ENCODE measurements around the gene DNALI1.
"Not testable (repeated sequence)": the region's sequence is repeated elsewhere in the genome, so short reads cannot be mapped to it uniquely, and the experiment has no call there.

DNALI1 gene
- total RNA-seq, result 0 to 0.59 (median 0.13) reads per million in 18 experiments

DNA sequence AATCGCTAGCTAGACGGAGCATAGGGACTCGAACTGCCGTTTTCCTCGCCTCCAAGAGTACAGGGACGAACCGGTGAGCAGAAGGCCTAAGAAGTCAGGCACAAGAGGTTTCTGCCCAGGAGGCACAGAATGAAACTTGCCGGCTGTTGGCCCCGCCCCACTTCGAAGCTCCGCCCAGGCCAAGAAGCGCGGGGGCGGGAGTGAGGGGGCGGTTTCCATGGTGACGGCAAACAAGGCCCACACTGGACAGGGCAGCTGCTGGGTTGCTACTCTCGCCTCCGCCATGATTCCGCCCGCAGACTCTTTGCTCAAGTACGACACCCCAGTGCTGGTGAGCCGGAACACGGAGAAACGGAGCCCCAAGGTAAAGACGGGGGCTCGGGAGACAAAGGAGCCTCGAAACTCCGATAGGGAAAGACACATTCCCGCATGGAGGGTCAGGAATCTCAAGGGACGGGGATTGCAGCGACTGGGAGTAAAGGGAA, at the start of gene DNALI1:
Gene DNALI1, plus strand, starts transcription at position 229 of the 485 bp plus-strand sequence. Its CDS starts 55 bp downstream, at position 284.
- peak; percentile 52 to 70 for DNase-seq

- no peak for DNase-seq
These were observed 47.6 kb upstream of the DNALI1 start for GRCh38 chr1:37509181-37509580.

GRCh38 chr1:37513795-37514349, 42.9 kb upstream of the DNALI1 start:
- DNase-seq, result no peak

DNA sequence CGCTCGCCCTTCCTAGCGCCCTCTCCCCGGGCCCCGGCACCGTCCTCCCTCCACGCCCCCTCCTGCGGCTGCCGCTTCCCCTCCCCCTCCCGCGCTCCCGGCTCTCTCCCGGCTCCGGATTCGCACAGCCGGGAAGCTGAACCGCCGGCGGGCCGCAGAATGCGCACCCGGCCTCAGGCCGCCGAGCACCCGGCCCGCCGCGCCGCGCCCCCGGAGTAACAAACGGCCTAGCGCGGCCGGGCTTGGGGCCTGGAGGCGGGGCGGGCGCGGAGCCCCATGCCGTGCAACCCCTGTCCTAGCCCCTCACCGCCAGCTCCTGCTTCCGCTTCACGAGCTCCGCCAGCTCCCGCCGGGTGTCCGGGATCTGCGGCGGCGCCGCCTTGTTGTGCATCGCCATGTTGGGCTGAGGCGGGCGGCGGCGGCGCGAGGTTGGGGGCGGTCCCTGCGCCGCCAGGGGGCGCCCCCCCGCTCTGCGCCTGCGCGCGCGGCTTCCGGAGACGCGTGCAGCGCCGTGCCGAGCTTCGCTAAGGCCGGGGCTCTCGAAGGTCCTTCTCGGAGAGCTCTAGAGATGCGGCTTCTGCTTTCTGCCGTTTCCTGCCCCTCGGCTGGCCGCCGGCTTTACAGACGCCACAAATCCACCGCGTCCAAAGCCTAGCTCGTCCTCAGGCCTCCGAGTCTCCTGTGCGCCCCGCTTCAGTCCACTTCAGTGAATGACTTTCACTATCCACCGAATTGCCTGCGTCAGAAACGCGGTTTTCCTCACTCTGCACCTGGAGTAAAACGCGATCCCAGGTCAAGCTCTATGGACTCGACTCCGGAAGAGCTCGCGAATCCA, 42.2 kb upstream of the DNALI1 start, which contains the start of gene MEAF6:
Gene MEAF6, minus strand, starts transcription at position 417 of the 835 bp plus-strand sequence. Its CDS starts 20 bp downstream, at position 397.
- DNase-seq, result peak; percentile 86 to 92

GRCh38 chr1:37515185-37516034, 41.3 kb upstream of the DNALI1 start:
- no peak for DNase-seq

DNA sequence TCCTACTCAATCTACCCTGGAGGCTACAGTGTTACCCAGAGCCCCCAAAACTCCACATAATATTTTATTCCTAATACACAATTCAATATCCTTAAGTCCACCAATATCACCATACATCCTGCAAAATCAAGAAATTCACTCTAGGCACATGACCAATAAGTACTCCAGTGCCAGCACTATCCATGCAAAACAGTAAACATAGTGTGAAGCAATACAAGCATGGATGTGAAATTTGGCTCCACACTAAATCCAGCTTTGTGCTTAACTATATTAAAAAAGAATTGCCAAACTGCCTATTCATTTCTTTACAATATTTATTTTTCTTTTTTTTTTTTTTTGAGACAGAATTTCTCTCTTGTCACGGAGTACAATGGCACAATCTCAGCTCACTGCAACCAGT, 39.2 kb upstream of the DNALI1 start:
- no peak for DNase-seq

- DNase-seq, result not testable (repeated sequence)
These were observed 38.5 kb upstream of the DNALI1 start for GRCh38 chr1:37518241-37518640.

DNA sequence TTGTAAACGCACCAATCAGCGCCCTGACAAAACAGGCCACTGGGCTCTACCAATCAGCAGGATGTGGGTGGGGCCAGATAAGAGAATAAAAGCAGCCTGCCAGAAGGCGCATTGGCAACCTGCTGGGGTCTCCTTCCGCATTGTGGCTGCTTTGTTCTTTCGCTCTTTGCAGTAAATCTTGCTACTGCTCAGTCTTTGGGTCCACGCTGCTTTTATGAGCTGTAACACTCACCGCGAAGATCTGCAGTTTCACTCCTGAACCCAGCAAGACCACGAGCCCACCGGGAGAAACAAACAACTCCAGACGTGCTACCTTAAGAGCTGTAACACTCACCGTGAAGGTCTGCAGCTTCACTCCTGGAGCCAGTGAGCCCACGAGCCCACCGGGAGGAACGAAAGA, 37.8 kb upstream of the DNALI1 start:
- DNase-seq, result not testable (repeated sequence)

GRCh38 chr1:37519613-37520012, 37.1 kb upstream of the DNALI1 start:
- no peak for DNase-seq

DNA sequence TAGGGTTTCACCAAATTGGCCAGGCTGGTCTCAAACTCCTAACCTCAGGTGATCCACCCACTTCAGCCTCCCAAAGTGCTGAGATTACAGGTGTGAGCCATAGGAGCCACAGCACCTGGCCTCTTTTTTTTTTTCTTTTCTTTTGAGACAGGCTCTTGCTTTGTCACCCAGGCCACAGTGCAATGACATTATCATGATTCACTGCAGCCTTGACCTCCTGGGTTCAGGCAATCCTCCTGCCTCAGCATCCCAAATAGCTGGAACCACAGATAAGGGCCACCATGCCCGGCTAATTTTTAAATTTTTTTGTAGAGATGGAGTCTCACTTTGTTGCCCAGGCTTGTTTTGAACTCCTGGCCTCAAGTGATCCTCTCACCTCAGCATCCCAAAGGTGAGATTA, 26.9 kb upstream of the DNALI1 start:
- DNase-seq, result not testable (repeated sequence)

- DNase-seq, result not testable (repeated sequence)
These were observed 24.2 kb upstream of the DNALI1 start for GRCh38 chr1:37532418-37533156.

DNA sequence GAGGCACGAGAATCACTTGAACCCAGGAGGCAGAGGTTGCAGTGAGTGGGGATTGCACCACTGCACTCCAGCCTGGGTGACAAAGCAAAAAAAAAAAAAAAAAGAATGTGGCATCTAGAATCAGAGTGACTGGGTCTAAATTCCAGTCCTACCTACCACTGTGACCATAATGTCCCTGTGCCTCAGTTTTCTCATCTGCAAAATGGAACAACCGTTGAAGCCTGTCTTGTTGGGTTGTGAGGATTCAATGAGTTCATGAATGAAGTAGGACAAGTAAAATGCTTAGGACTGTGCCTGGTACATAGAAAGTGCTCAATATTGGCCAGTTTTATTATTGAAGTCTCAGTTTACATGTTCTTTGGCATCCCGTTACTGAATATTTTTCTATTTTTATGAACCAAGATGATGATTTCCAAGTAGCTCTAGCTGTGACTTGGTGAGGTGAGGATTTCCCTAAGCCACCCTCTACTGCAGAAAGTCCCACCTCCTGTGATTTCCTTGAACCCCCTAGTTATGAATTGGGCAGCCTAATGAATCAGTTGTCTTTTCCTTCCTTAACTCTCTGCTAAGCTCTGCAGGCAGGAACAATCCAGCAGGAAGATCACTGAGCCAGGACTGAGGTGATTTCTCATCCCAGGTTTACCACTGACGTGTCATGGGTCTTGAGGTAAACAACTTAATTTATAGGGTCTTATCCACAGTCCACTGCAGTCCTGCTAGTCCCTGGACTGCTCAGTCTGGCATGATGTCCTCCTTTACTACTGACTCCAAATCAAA, 23.2 kb upstream of the DNALI1 start:
- DNase-seq, result no peak

DNA sequence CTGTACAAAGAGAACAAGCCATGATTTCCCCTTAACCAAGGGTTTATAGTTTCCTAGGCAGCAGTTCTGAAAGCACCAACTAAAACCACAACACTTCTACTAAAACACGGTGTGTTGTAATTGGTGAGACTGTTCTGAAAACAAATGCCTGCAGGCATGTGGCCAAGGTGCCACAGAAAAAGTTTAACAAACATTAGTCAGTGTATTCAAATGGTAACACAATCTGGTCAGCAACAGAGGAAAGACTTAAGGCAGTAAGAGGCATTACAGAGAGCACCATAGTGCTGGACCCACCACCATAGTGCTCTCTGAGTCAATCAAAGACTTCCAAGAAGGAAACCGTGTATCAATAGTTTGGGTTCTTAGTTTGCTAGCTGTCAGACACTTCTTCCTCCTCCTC, 19.4 kb upstream of the DNALI1 start:
- DNase-seq, result no peak

- DNase-seq, result not testable (repeated sequence)
These were observed 17.6 kb upstream of the DNALI1 start for GRCh38 chr1:37539154-37539553.

DNA sequence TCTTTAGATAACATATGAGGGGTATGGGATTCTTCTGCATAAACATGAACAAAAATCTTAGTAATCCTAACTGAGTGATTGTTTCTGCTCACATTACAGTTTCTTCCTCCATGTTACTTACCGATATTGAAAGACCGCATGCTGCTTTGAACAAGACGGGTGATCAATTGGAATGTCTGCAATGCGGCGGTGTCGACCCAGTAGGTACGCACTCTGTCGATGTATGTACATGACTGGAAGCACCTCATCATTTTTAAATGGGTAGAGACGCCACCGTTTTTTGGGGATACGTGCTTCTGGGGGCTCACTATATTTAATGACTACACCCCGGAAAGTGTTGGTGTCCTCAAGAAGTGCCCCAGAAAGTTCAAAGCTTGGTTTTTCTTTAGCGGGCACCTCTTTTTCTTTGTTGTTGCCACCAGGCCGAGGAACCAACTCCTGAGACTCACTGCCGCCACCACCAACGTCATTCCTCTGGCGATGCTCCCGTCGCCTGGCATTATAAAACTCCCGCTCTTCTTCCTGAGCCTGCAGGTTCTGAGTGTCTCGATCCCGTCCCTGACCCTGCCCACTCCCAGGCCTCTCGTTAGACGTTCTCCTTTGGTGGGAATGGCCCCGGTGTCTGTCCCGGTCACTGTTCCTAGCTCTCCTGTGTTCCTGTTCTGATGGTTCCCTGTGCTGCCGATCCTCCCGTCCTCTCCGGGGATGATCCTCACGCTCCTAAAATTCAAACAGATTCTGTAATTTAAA, 16.5 kb upstream of the DNALI1 start:
- no peak for DNase-seq

GRCh38 chr1:37544530-37544929, 12.2 kb upstream of the DNALI1 start:
- DNase-seq, result no peak

DNA sequence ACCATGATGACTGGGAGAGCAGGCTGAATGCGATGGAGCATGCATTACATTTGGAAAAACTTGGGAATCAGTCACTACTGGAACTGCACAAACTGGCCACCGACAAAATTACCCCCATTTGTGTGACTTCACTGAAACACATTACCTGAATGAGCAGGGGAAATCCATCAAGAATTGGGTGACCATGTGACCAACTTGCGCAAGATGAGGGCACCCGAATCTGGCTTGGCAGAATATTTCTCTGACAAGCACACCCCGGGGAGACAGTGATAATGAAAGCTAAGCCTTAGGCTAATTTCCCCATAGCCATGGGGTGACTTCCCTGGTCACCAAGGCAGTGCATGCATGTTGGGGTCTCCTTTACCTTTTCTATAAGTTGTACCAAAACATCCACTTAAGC, 11.7 kb upstream of the DNALI1 start:
- DNase-seq, result no peak

GRCh38 chr1:37549341-37549740, 7.4 kb upstream of the DNALI1 start:
- DNase-seq, result no peak

GRCh38 chr1:37553598-37553926, 3.2 kb upstream of the DNALI1 start:
- DNase-seq, result no peak

GRCh38 chr1:37553927-37554808, 2.6 kb upstream of the DNALI1 start, which contains the start of gene SNIP1:
TSS of gene SNIP1 (minus strand) at chr1:37554293. CDS start at chr1:37554229, 64 bp downstream.
- DNase-seq, result peak; percentile 96
